HG02884 (cell line): ENCODE results near the gene LDLRAD4.

Experiments used
- ATAC-seq: cut with Tn5 transposase; IDR thresholded peaks from one replicate; pipeline ENCODE4 v1.9.1; 2021; ENCODE audit warnings: mild to moderate bottlenecking, moderate library complexity; ENCODE audit not compliant: unreplicated experiment

Gene LDLRAD4

GRCh38 chr18:13264091-13265007 is 45.8 kb downstream of the LDLRAD4 start:
- no peak for ATAC-seq

- ATAC-seq: no peak
These were observed 46.7 kb downstream of the LDLRAD4 start for GRCh38 chr18:13265008-13265910.

- no peak for ATAC-seq
These were observed 47.3 kb downstream of the LDLRAD4 start for GRCh38 chr18:13265911-13266217.

- ATAC-seq: no peak
These were observed 47.9 kb downstream of the LDLRAD4 start for GRCh38 chr18:13266218-13267100.

- no peak for ATAC-seq
These were observed 48.9 kb downstream of the LDLRAD4 start for GRCh38 chr18:13267431-13267873.

DNA sequence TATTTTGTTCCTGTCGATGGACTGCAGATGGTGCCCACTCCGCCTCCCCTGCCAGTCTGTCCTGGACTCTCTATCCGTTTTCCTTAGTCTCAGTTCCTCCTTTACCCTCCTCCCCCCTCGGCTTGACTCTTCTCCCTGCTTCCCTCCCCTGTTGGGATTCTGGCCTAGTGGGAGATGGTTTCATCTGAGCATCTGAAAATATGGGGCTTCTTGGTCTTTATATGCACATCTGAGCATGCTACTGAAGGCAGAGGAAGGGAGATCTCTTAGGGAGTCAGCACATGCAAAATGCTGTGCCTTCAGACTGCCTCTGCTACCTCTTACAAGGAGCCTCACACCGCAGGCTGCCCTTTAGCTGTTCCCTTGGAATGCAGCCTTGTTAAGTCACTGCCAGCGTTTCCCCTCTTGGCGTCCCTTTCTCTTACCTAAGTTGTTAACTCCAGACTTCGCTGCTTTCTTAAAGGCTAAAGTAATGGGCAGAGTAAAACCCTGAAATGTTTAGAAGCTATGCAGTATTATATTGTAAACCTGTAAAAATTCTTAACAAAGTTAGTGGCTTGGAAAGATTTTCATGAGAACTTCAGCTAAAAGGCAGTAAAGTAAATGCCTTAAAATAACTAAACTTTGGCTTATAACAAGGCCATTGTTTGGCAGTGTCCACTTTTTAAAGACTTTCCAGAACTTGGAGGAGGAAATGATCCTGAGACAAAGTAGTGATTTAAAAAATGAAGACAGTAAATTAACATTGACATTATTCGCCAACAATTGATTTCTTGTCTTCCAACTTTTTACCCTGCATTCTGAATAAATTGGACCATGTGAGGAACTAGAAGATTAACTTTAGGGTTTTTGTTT is 49.8 kb downstream of the LDLRAD4 start:
- ATAC-seq: no peak

DNA sequence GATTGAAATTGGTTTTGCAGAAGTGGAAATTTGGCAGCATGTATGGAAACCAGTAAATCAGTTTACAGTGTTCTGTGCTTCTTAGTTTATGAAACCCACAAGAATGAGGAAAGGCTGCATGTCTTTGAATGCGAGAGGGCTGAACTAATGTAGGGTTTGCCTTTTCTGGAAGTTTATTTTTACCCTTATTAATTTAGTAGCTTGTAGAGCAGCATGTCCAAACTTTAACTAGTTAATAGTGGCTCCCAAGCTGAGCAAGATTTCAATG is 50.4 kb downstream of the LDLRAD4 start:
- ATAC-seq: no peak

- no peak for ATAC-seq
These were observed 51.0 kb downstream of the LDLRAD4 start for GRCh38 chr18:13269521-13270011.

- ATAC-seq: no peak
These were observed 51.8 kb downstream of the LDLRAD4 start for GRCh38 chr18:13270279-13270855.

DNA sequence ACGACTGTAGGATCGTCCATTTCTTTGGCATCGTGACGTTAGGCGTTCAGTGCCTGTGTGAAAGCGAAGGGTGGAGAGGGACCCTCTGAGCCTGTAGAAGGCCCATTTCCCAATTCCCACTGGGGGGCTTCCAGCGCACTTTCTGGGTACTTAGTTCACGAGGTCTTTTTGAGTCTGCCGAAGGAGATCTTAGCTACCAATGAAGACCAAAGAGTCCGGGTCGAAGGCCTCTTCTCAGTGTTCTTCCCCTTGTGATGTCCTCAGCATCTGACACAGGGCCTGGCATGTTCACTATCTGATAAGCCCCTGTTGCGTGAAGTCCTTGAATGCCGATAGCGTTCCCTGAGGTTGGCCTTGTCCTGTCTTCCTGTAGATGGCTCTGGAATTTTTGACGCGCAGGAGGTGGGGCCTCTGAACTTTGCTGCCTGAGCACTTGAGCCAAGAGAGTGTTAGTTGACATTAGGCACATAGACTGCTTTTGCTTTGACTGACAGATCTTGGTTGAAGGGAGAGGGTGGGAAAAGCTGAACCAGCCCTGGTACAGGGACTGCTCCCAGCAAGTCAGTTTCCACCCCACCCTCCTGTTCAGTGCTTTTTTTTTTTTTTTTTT is 52.8 kb downstream of the LDLRAD4 start:
- ATAC-seq: no peak

GRCh38 chr18:13272416-13272815 is 53.9 kb downstream of the LDLRAD4 start:
- no peak for ATAC-seq

- ATAC-seq: no peak
These were observed 55.2 kb downstream of the LDLRAD4 start for GRCh38 chr18:13273800-13274199.

DNA sequence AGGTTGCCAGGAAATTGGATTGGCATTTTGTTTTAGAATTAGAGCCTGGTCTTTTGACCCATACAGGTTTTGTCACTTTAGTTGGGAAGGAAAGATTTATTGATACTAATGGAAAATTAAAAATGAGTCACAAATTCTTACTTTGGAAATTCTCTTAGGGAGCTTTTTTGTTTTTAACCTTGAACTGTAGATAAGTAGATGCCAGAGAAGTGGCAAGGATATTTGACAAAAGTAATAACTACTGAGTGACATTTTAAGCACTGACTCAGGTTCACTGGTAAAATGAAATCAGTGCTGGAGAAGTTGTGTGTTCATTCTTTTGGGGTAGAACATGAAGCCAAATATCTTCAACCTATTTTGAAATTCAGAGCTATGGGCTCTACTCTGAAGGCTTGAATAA is 56.5 kb downstream of the LDLRAD4 start:
- no peak for ATAC-seq

DNA sequence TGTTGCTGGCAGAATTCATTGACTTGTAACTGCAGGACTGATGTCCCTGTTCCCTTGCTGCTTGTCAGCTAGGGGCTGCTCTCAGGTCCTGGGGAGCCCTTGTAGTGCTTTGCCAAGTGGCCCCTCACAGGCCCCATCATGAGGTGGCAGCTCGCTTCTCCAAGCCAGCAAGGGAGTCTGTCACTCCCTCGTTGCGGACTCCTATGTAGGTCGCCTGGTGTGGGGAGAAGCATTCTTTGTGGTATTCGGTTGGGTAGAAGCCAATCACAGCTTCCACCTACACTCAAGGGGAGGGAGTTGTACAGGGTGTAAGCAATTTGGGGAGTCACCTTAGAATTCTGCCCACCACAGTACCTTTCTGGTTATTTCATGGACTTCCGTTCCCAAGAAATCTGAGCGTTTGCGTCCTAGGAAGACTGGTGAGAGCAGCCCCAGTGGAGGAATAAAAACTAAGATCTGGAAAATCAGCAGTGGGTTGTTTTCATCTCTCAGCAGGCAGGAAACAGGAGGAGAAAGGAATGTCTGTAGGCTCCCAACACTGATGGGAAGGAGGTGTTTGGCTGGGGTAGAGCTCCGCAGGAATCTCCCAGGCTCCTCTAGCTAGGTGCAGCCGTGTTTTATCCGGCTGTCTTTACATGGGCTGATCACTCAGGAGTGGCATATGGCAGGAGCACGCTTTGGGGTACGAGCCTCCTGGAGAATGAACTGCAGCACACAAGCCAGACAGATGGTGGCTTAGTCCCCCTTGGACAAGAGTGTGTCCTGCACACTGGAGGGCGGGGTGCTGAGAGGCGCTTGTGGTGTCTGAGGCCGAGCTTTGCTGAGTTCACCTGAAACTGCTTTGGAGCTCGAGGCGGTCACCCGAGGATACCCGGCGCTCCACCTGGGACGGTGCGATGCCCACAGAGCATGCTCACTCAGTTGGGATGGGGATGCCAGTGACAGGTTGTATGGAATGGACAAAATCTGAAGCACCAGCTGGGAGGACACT is 58.3 kb downstream of the LDLRAD4 start:
- no peak for ATAC-seq

GRCh38 chr18:13278062-13278630 is 59.6 kb downstream of the LDLRAD4 start:
- ATAC-seq: no peak

DNA sequence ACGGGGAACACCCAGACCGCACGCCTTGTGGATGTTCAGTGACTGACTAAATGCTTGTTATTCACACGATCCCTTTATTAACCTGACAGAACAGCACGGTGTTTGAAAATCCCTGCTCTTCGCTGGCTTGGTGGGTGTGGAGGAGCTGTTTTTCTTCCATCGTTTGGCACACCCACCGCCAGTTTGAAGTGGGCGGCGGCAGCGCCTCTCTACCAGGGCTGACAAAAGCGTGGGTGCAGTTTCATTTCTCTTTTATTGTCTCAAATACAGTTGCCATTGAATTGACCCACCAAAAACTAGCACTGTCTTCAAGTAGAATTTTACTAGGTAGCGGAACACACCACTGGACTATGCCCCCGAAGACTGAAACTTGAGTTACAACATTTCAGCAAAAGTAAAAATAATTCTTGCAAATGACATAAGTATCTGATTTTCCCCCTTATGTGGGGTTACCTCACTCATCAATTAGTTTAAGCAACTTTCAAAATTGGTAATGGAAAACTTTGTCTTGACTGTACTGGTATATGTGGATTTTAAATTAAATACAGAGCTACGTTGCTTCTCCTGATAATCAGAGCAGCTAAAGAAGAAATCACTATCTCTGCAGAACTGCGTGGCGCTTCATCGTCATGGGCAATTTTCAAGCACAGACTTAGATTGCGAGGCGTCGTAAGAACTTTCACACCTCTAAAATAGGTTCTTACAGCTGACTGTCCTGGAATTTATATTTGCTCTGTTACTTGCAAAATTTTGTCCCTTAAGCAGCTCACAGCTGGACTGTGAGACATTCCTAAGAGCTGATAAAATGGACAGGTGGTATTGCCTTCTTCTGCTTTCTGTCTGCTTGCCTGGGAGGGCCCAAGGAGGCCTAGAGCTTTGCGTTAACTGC is 60.9 kb downstream of the LDLRAD4 start:
- no peak for ATAC-seq
